Sigmoid colon (tissue), 7 donors: Measurements from ENCODE around the gene EML4. TPM values are rescaled to one million over a fixed set of nuclear protein-coding genes. Genes with fewer than 3 reads are reported as not detected.

ENCODE experiments used
- DNase-seq: peaks from one replicate; pipeline ENCODE4 v3.0.0-alpha.2; 2019
- H3K27ac ChIP-seq, 4 donors: fragments of 200-600 bp; sonication (generic); one replicate each; pipeline ENCODE4 v1.5.1; 2016 to 2019; ENCODE audit warnings: mild to moderate bottlenecking in 1 of 4
- H3K27me3 ChIP-seq, 3 donors: fragments of 200-600 bp; sonication (generic); one replicate each; pipeline ENCODE4 v1.5.1; 2019; ENCODE audit warnings: mild to moderate bottlenecking in 1 of 3
- H3K36me3 ChIP-seq, 4 donors: fragments of 200-600 bp; sonication (generic); one replicate each; pipeline ENCODE4 v1.5.1; 2016 to 2019
- H3K4me1 ChIP-seq, 4 donors: fragments of 200-600 bp; sonication (generic); one replicate each; pipeline ENCODE4 v1.5.1; 2017 to 2019
- H3K4me3 ChIP-seq, 4 donors: fragments of 200-600 bp; sonication (generic); one replicate each; pipeline ENCODE4 v1.5.1; 2017 to 2019; ENCODE audit warnings: mild to moderate bottlenecking in 2 of 4, moderate library complexity in 1 of 4
- H3K9me3 ChIP-seq, 4 donors: fragments of 200-600 bp in 3 of 4; sonication (generic) in 3 of 4; one replicate each; pipeline versions ENCODE4 v1.5.1 to v1.6.1; 2013 to 2019
- EP300 ChIP-seq, 4 donors: sonication (generic); formaldehyde crosslinking; IDR thresholded peaks; one replicate each; pipeline ENCODE4 v1.6.1; 2017; ENCODE audit warnings: antibody characterized with exemption in 4 of 4
- POLR2A ChIP-seq, 2 donors: fragments of 450-650 bp; IDR thresholded peaks; one replicate each; pipeline ENCODE4 v1.6.1; 2016; ENCODE audit warnings: antibody characterized with exemption in 2 of 2, mild to moderate bottlenecking in 2 of 2, moderate library complexity in 2 of 2
- POLR2AphosphoS5 ChIP-seq, 4 donors: sonication (generic); formaldehyde crosslinking; IDR thresholded peaks; one replicate each; pipeline ENCODE4 v1.6.1; 2017; ENCODE audit warnings: antibody characterized with exemption in 4 of 4
- WGBS, 2 donors: extraction: QIAGEN DNeasy Blood & Tissue Kit; methylation state at CpG; one replicate each; pipeline ENCODE4 v1.1.7; 2013; 5-methylcytosine and 5-hydroxymethylcytosine counted together
- intact Hi-C: fragments of 100-400 bp; cut with DNase I; formaldehyde crosslinking; loops from one replicate; pipeline ENCODE4 v1.15.1; 2023
- polyA plus RNA-seq, 3 donors: library from polyadenylated mRNA; stranded (reverse); fragments of 200-250 nt; gene quantifications; one replicate each; pipeline ENCODE4 v1.2.3, GENCODE V29; 2013
- total RNA-seq, 4 donors: library from RNA; depleted of rRNA; stranded (reverse); fragments of >200 nt; gene quantifications; one replicate each; pipeline ENCODE4 v1.1.0, GENCODE V29; 2016
- TF ChIP-seq, protein P1 (sequence below), 4 experiments: fragments of 450-650 bp in 3 of 4; fragments of 200-600 bp in 1 of 4; IDR thresholded peaks; one replicate each; pipeline ENCODE4 v1.5.1; 2016 to 2019; ENCODE audit warnings: antibody characterized with exemption in 4 of 4, mild to moderate bottlenecking in 3 of 4, moderate library complexity in 2 of 4
- donor health status: healthy with polysubstance abuse.
- donor health status: Bipolar disorder and iron deficiency.
- donor health status: healthy.

Gene EML4
- total and polyA plus RNA-seq, 7 donors = 16.1 to 27.8 (median 17.8) TPM

DNA sequence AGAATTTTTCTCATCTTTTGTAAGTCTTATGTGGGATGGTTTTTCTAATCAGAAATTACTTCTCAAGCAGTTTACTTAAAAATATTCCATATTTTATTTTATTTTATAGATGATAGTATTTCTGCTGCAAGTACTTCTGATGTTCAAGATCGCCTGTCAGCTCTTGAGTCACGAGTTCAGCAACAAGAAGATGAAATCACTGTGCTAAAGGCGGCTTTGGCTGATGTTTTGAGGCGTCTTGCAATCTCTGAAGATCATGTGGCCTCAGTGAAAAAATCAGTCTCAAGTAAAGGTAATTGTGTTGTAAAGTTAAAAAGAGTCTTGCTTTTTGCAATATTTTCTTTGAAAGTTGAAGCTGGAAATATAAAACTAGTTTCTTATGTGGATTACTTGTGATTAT is 76.2 kb downstream of the EML4 start:
- WGBS, 2 donors = 94 to 95% methylated on average over 4 of the region's 4 CpGs
- DNase-seq = no peak
- TF ChIP-seq POLR2A (IDR thresholded peaks at IDR 0.05) (no peak), POLR2AphosphoS5 (IDR thresholded peaks at IDR 0.05) (no peak), EP300 (IDR thresholded peaks at IDR 0.05) (no peak)
- TF ChIP-seq, protein P1, sequence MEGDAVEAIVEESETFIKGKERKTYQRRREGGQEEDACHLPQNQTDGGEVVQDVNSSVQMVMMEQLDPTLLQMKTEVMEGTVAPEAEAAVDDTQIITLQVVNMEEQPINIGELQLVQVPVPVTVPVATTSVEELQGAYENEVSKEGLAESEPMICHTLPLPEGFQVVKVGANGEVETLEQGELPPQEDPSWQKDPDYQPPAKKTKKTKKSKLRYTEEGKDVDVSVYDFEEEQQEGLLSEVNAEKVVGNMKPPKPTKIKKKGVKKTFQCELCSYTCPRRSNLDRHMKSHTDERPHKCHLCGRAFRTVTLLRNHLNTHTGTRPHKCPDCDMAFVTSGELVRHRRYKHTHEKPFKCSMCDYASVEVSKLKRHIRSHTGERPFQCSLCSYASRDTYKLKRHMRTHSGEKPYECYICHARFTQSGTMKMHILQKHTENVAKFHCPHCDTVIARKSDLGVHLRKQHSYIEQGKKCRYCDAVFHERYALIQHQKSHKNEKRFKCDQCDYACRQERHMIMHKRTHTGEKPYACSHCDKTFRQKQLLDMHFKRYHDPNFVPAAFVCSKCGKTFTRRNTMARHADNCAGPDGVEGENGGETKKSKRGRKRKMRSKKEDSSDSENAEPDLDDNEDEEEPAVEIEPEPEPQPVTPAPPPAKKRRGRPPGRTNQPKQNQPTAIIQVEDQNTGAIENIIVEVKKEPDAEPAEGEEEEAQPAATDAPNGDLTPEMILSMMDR (IDR thresholded peaks at IDR 0.05) = no peak
- no peaks in the 10 kb centered on the region for H3K9me3 ChIP-seq
- no peaks in the 10 kb centered on the region for H3K27me3 ChIP-seq
- H3K27ac ChIP-seq = no peak overlapping the region
- H3K4me1 ChIP-seq = peaks cover 0 to 4% (median 0%) of the 10 kb centered on the region in 4 donors
- no peak overlapping the region for H3K4me3 ChIP-seq
- H3K36me3 ChIP-seq = no peaks in the 10 kb centered on the region
- intact Hi-C loops = no loop called here

DNA sequence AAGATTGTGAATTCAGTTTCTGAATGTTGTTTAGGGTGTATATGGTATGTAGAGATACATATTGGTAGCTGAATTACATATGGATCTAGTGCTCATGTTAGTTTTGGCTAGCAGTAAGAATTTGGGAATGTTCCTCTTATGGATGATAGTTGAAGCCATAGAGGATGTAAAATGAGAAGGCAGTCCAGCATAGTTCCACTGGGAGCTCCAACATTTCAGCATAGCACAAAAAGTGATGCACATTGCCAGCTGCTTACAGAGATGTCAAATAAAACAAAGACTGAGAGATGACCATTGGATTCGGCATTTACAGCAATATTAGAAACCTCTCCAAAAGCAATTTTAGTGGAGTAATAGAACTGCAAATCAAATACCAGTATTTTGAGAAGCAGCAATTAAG is 77.4 kb downstream of the EML4 start:
- H3K27me3 ChIP-seq = no peaks in the 10 kb centered on the region
- no peaks in the 10 kb centered on the region for H3K9me3 ChIP-seq
- TF ChIP-seq EP300 (IDR thresholded peaks at IDR 0.05) (no peak), POLR2AphosphoS5 (IDR thresholded peaks at IDR 0.05) (no peak), POLR2A (IDR thresholded peaks at IDR 0.05) (no peak)
- TF ChIP-seq, protein P1 (IDR thresholded peaks at IDR 0.05) = no peak
- 96% methylated on average over 1 of the region's 1 CpG for WGBS, 2 donors
- no peak for DNase-seq
- H3K4me1 ChIP-seq = peaks cover 0 to 4% (median 0%) of the 10 kb centered on the region in 4 donors
- no peaks in the 10 kb centered on the region for H3K36me3 ChIP-seq
- no peak overlapping the region for H3K27ac ChIP-seq
- no peak overlapping the region for H3K4me3 ChIP-seq
- intact Hi-C loops = no loop called here

DNA sequence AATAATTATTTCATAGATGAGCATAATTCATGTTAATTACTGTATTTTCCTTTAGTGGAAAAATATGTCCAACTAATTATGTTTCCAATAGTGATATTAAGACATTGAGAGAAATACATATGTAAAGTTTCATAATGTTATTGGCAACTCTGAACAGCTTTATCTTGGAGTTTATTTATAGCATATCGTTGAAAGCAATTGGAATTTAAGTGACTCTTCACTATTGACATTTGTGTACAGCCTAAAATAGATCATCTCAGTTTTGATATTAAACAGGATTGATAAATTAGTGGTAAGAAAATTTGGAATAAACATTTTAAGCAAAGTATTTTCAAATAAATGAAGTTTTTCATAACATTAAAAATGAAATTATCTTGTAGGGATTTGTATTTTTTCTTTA is 79.7 kb downstream of the EML4 start:
- no peak overlapping the region for H3K4me3 ChIP-seq
- peaks cover 0 to 4% (median 0%) of the 10 kb centered on the region in 4 donors for H3K4me1 ChIP-seq
- 24 to 68% methylated on average over 1 of the region's 1 CpG for WGBS, 2 donors
- H3K36me3 ChIP-seq = no peaks in the 10 kb centered on the region
- H3K27me3 ChIP-seq = no peaks in the 10 kb centered on the region
- DNase-seq = no peak
- intact Hi-C loops = no loop called here
- H3K9me3 ChIP-seq = no peaks in the 10 kb centered on the region
- H3K27ac ChIP-seq = no peak overlapping the region
- TF ChIP-seq, protein P1 (IDR thresholded peaks at IDR 0.05) = no peak
- no peak for TF ChIP-seq POLR2A (IDR thresholded peaks at IDR 0.05)
- TF ChIP-seq POLR2AphosphoS5 (IDR thresholded peaks at IDR 0.05) = no peak
- TF ChIP-seq EP300 (IDR thresholded peaks at IDR 0.05) = no peak

DNA sequence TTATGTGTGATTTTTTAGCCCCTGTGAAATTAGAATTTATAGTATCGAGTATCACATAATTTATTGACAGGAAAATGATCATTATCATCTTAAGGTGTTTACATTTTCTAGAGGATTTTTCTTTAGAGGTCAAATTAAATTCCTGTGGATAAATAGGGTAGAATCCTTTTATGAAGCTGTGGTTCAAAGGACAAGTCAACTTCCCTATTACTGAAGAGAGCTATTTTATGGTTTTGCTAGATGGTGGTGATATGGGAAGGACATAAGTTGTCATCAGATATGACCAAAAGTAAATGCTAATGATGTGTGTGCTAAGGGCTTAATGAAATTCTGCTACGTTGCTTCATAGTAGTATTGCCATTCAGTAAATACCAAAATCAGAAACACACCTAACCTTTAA is 80.1 kb downstream of the EML4 start:
- DNase-seq = no peak
- no peak overlapping the region for H3K27ac ChIP-seq
- H3K27me3 ChIP-seq = no peaks in the 10 kb centered on the region
- no peaks in the 10 kb centered on the region for H3K9me3 ChIP-seq
- intact Hi-C loops = no loop called here
- TF ChIP-seq, protein P1 (IDR thresholded peaks at IDR 0.05) = no peak
- TF ChIP-seq POLR2A (IDR thresholded peaks at IDR 0.05) (no peak), EP300 (IDR thresholded peaks at IDR 0.05) (no peak), POLR2AphosphoS5 (IDR thresholded peaks at IDR 0.05) (no peak)
- peaks cover 0 to 4% (median 0%) of the 10 kb centered on the region in 4 donors for H3K4me1 ChIP-seq
- H3K4me3 ChIP-seq = no peak overlapping the region
- 13 to 54% methylated on average over 2 of the region's 2 CpGs for WGBS, 2 donors
- no peaks in the 10 kb centered on the region for H3K36me3 ChIP-seq

DNA sequence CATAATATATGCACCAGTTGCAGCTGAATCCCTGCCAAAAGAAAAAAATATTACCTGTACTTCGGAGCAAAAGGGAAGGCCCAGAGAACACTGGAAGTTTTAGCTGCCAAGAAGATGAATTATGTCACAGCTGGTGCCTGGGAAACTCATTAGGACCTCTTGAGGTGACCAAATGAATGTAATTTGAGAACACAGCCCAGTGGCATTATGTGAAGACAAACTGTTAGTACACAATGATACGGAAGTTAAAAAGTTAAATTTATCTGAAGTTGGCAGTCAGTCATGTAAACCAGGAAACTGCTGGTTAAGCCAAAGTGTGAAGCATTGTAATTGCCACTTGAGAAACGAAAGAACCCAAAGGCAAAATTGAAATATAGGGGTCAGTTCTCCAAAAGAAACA is 80.7 kb downstream of the EML4 start:
- Histone ChIP-seq H3K36me3 (no peaks in the 10 kb centered on the region), H3K27me3 (no peaks in the 10 kb centered on the region), H3K4me3 (no peak overlapping the region), H3K4me1 (peaks cover 0 to 4% (median 0%) of the 10 kb centered on the region in 4 donors), H3K9me3 (no peaks in the 10 kb centered on the region), H3K27ac (no peak overlapping the region)
- no peak for TF ChIP-seq POLR2AphosphoS5 (IDR thresholded peaks at IDR 0.05)
- no peak for TF ChIP-seq POLR2A (IDR thresholded peaks at IDR 0.05)
- TF ChIP-seq, protein P1 (IDR thresholded peaks at IDR 0.05) = no peak
- TF ChIP-seq EP300 (IDR thresholded peaks at IDR 0.05) = no peak
- 10 to 26% methylated on average over 3 of the region's 3 CpGs for WGBS, 2 donors
- no peak for DNase-seq
- intact Hi-C loops = no loop called here
